HG03196 (cell line): ENCODE results near the gene TMEM62.
"Not testable (repeated sequence)": the region's sequence is repeated elsewhere in the genome, so short reads cannot be mapped to it uniquely, and the experiment has no call there.

ENCODE experiments used
- ATAC-seq: cut with Tn5 transposase; IDR thresholded peaks from one replicate; pipeline ENCODE4 v1.9.1; 2021; ENCODE audit not compliant: unreplicated experiment

TMEM62 gene

DNA sequence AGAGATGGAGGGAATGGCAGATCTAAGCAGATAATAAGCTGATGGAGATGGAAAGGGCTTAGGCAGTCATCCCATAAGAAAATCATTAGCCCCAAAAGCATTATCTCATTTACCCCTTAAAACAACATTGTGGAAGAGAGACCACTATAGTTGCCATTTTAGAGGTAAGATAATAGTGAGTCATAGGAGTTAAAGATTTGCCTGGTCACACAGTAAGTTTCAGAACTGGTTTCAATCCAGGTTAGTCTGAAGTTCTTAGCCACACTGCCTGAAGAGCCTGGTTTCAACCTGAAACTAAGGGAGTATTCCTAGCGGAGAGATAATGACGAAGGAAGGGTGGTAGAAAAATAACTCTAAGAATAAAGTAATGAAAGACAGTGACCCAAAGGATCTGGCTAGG, 14.6 kb upstream of the TMEM62 start:
- peak; percentile 53 for ATAC-seq

DNA sequence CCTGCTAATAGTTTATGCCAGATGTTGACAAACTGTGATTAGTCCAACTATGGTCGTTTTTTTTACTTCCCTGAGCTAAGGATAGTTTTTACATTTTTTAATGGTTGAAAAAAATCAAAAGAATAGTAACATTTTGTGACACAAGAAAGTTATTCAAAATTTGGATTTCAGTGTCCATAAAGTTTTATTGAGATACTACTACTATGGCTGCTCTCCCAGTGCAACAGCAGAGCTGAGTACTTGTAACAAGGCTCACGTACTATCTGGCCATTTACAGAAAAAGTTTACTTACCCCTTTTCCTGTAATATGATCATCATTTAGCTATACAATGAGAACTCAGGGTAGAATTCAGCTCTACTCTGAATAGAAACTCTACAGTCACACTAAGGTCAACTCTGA, 11.5 kb upstream of the TMEM62 start:
- ATAC-seq: no peak

DNA sequence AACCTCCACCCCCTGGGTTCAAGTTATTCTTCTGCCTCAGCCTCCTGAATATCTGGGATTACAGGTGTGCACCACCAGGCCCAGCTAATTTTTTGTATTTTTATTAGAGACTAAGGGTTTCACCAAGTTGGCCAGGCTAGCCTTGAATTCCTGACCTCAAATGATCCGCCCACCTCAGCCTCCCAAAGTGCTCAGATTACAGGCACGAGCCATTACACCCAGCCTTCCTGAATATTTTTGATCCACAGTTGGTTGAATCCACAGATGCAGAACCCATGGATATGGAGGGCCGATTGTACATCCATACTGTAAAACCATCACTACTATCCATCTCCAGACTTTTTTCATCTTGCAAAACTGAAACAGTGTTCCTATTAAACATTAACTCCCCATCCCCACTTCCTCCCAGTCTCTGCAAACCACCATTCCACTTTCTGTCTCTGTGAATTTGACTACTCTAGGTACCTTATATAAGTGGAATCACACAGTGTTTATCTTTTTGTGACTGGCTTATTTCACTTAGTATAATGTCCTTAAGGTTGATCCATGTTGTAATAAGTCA, 8.2 kb upstream of the TMEM62 start:
- ATAC-seq: no peak

DNA sequence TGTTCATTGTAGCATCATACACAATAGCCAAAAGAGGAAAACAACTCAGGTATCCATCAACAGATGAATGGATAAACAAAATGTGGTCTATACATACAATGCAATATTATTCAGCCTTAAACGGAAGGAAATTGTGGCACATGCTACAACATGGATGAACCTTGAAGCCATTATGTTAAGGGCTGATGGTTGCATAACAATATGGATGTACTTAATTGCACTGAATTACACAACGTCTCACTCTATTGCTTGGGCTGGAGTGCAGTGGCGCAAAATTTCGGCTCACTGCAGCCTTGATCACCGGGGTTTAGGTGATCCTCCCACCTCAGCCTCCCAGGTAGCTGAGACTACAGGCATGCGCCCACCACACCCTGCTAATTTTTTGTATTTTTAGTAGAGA, 7.0 kb upstream of the TMEM62 start:
- no peak for ATAC-seq

DNA sequence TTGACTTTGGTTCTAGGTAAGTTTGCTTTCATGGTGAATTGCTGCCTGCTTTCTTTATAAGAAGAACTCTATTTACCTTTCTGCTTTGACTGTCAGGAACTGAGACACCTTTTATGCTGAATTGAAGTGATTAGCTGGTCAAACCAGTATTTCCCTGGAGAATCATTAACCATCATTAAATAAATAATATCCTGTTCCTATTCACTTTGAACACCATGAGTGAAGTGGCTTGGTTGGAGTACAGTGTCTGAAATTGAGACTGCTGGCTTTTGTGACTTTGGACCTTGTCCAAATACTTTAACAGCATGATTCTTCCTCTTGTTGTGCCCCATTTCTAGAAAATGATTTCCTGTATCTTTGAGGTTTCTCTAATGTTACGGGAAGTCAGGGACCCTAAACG, 5.6 kb upstream of the TMEM62 start:
- no peak for ATAC-seq

DNA sequence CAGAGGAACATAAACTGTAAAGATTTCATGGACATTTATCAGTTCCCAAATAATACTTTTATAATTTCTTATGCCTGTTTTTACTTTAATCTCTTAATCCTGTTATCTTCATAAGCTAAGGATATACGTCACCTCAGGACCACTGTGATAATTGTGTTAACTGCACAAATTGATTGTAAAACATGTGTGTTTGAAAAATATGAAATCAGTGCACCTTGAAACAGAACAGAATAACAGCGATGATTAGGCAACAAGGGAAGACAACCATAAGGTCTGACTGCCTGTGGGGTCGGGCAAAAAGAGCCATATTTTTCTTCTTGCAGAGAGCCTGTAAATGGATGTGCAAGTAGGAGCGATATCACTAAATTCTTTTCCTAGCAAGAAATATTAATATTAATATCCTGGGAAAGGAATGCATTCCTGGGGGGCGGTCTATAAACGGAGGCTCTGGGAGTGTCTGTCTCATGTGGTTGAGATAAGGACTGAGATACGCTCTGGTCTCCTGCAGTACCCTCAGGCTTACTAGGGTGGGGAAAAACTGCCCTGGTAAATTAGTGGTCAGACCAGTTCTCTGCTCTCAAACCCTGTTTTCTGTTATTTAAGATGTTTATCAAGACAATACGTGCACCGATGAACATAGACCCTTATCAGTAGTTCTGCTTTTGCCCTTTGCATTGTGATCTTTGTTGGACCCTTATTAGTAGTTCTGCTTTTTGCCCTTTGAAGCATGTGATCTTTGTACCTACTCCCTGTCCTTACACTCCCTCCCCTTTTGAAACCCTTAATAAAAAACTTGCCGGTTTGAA, 5.0 kb upstream of the TMEM62 start:
- ATAC-seq: not testable (repeated sequence)

DNA sequence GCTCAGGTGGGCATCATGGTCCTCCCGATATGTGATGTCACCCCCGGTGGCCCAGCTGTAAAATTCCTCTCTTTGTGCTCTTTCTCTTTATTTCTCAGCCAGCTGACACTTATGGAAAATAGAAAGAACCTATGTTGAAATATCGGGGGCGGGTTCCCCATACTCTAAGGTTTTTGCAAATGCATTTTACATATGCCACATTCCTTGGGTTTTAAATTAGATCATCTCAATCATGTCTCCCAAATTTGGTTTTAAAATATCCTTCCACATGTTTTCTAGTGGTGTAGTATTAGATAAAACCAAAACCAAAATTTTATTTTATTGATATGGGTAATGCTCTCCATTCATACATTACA, 4.4 kb upstream of the TMEM62 start:
- ATAC-seq: no peak

DNA sequence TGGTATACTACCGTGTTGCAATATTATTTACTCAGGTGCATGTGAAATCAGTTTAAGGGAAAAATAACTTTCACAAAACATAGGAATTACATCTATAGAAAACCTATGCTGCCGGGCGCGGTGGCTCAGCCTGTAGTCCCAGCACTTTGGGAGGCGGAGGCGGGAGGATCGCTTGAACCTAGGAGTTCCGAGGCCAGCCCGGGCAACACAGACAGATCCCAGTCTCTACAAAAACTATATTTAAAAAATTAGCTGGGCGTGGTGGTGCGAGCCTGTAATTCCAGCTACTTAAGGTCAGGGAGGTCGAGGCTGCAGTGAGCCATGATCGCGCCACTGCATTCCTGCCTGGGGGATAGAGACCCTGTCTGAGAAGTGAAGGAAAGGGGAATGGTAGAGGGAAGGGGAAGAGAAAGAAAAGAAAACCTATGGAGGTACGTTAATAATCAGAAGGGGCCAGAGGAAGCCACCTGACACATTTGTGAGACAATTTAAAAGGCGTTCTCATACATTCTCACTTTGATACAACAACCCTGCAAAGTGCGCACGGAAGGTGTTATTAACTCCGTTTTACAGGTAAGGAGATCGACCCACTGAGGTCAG, 456 bp upstream of the TMEM62 start:
- ATAC-seq: peak; percentile 1

DNA sequence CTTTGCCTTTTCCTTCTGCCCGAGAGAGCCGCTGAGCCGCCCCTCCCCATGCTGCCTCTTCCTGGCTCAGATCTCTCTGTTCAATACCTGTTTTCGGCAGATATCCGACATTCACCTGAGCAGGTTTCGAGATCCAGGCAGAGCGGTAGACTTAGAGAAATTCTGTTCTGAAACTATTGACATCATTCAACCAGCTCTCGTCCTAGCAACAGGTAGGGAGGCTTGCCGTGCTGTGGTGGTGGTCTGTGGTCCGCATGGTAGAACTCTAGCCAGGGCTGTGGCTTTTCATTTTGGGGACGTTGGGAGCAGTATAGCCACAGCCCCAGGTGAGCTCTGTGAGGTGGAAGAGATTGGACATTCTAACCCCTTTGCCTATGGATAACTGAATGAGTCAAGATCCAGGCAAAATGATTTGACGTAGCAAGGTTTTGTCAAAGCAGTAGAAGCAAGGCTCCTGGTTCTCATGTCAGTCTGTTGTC, 810 bp downstream of the TMEM62 start:
- no peak for ATAC-seq

DNA sequence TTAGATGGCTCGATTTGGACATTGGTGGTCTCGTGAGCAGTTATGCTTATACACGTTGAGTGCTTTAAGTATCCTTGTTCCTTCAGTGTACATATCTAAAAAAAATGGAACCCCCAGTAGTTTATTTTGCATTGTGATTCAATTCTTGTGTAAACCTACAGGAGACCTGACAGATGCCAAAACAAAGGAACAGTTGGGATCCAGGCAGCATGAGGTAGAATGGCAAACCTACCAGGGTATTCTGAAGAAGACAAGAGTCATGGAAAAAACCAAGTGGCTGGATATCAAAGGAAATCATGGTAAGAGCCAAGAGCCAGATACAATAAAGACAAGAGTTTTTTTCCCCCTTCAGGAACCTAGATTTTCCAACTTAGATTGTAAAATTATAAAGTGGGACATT, 2.0 kb downstream of the TMEM62 start:
- no peak for ATAC-seq

DNA sequence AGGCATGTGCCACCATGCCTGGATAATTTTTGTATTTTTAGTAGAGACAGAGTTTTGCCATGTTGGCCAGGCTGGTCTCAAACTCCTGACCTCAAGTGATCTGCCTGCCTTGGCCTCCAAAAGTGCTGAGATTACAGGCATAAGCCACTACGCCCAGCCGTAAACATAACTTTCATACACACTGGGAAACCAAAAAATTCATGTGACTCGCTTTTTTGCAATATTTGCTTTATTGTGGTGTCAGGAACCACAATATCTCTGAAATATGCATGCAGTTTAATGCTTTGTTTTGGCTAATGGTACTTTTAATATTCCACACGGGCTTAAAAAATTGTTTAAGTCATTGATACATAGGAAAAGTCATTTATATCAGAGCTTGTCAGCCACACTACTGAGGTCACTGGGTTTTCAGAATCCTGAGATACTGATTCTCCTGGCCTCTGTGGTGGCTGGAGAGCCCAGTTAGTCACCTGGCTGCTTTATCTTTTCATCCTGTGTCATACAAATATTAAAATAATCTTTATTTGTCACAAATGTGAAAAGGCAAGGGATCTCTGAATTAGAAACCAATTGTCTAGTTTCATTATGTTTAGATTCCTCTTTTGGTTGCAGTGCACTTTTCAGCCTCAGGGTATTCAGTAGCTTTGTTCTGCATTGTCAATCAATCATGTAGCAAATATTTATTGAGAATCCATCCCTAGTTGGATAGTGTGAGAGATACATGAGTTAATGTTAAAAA, 10.0 kb downstream of the TMEM62 start:
- ATAC-seq: no peak

DNA sequence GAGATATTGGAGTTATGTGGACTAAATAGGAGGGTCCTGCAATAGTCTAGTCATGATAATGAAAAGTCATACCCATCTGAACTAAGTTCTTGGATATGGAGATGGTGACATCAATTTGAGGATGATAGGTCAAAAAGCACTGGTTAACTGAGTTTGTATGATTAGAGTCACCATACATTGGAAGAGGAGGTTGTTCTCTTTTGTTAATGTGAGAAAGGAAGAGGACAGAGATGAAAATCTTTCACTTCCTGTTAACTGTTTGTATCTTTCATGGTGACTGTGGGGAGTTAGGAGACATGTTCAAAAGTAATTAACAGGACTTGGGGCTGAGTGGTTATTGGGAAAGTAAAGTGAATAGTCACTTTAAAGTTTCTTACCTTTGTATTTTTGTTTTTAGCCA, 11.1 kb downstream of the TMEM62 start:
- no peak for ATAC-seq

DNA sequence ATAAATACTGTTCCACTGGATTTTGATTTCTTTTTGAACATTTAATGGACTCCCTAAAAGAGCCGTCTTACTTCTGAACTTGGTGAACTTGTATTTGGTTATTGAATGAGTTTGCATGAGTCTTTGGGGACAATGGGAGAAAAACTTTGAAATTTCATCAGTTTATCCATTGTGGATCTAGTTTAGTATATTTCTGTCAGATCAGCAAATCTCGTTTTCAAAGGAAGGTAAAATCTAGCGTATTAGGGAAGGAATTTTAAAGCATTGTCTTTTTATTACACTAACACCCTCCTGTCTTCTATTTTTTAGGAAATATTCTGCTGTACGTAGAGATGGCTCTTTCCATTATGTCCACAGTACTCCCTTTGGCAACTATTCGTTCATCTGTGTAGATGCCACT, 12.8 kb downstream of the TMEM62 start:
- no peak for ATAC-seq

DNA sequence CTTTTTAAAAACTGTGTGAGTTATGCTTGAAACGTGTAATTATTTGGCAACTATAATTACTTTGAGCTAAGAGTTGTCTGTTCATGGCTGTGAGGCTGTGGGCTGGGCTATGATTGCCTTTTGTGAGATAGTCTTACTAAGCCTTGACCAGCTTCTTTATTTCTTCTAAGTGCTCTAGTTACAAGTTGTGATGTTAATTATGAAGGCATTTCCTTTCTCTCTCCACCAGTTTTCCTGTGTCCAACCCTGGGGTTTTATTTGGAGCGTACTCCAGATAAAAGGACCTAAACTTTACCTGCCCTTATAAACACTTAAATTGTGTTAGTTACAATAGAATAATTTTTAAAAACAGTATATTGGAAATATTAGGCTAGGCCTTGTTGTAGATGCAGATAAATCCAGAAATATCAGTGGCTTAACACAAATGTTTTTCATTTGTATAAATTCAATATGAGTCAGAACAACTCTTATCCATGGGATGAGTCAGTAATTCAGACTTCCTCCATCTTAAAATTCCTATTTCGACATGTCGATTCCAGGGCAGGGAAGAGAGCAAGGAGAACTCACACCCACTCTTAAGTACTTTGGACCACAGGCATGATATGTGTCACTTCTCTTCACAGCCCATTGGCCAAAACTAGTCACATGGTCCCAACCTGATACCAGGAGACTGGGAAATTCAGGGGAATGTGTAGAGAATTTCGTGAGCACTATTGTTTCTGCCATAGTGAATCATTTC, 17.0 kb downstream of the TMEM62 start:
- ATAC-seq: no peak

DNA sequence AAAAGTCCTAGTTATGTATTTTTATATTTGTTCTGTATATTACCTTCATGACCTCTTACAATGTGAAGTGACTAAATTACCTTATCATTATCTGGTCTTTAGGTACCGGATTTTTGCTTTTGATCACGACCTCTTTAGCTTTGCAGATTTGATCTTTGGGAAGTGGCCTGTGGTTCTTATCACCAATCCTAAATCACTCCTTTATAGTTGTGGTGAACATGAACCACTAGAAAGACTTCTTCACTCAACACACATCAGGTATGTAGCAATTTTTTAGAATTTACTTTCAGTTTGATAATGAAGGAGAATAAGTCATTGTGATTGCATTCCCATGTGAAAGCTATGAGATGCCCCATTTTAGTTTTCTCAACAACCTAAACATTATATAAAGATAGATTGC, 18.3 kb downstream of the TMEM62 start:
- no peak for ATAC-seq

DNA sequence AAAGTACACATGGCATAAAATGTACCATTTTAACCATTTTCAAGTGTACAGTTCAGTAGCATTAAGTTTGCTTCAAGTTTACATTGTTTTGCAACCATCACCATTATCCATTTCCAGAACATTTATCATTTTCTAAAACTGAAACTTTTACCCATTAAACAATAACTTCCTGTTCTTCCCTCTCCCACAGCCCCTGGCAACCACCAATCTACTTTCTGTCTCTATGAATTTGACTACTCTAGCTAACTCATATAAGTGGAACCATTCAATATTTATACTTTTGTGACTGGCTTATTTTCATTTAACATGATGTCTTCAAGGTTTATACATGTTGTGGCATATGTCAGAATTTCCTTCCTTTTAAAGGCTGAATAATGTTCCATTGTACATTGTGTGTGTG, 19.9 kb downstream of the TMEM62 start:
- ATAC-seq: no peak

DNA sequence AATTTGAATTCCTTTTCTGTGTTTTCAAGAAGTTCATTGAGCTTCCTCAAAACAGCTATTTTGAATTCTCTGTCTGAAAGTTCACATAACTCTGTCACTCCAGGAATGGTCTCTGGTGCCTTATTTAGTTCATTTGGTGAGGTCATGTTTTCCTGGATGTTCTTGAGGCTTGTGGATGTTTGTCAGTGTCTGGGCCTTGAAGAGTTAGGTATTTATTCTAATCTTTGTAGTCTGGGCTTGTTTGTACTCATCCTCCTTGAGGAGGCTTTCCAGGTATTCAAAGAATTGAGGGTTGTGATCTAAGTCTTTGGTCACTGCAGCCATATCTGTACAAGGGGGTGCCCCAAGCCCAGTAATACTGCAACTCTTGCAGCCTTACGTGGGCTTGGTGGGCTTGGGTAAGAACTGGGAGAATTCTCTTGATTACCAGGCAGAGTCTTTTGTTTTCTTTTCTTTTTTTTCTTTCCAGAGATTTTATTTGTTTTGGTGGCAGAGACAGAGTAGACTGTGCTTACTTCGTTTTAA, 32.5 kb downstream of the TMEM62 start:
- ATAC-seq: no peak

DNA sequence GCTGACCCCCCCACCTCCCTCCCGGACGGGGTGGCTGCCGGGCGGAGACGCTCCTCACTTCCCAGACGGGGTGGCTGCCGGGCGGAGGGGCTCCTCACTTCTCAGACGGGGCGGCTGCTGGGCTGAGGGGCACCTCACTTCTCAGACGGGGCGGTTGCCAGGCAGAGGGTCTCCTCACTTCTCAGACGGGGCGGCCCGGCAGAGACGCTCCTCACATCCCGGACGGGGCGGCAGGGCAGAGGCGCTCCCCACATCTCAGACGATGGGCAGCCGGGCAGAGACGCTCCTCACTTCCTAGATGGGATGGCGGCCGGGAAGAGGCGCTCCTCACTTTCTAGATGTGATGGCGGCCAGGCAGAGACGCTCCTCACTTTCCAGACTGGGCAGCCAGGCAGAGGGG, 33.9 kb downstream of the TMEM62 start:
- not testable (repeated sequence) for ATAC-seq

DNA sequence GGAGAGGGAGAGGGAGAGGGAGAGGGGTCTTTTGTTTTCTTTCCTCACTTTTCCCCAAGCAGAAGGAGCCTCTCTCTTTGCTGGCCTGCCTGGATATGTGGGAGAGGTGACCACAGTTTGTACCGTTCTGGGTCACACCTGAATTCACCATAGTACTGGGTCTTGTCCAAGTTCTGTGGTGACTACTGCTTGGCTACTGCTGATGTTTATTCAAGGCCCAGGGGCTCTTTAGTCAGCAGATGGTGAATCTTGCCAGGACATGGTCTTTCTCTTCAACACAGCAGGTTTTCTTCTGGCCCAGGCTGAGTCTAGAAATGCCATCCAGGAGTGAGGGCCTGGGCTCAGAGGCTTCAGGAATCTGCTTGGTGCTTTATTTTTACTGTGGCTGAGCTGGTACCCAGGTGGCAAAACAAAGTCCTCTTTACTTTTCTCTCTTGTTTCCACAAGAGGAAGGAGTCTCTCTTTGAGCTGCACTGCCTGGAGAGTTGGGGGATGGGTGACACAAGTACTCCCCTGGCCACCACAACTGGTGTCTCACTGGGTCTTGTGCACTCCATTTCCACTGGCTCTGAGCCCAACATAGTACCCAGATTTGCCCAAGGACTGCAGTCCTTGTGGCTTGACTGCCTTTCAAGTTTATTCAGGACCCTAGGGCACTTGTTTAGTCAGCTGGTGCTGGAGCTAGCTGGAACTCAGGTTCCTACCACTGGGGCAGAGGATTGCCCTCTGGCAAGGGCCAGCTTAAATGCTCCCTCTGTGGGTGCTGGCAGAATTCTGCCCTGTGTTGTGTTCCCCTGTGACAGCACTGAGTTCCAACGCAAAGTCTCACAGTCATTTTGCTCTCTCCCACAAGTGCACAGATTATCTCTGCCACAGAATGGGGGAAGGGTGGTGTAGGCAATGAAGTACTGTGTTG, 35.1 kb downstream of the TMEM62 start:
- no peak for ATAC-seq

DNA sequence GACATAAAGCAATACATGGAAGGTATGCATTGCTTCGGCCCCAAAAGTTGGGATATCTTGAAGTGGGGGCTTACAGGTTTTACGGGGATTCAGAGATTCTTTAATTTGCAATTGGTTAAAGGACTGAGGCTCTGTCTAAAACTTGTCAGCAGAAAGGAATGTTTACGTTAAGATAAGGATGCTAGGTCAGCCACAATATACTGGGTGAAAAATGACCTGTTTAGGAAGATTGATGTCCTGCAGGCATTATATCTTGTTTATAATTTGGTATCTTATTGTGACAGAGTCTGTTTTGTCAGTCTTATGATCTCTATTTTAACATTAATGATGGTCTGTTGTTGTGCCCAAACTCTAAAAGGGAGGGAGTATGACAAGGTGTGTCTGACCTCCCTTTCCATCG, 36.5 kb downstream of the TMEM62 start:
- no peak for ATAC-seq
